Ovary (tissue), 3 donors: ENCODE results near the gene TLE5.

Experiments used
- POLR2A ChIP-seq: fragments of 450-650 bp; IDR thresholded peaks from one replicate; pipeline ENCODE4 v1.6.1; 2017; ENCODE audit warnings: antibody characterized with exemption, mild to moderate bottlenecking, moderate library complexity
- TF ChIP-seq, protein P1 (sequence below), 3 donors: fragments of 450-650 bp in 2 of 3; fragments of 200-600 bp in 1 of 3; IDR thresholded peaks; one replicate each; pipeline versions ENCODE4 v1.5.1 to v1.8.0; 2016 to 2022; ENCODE audit warnings: antibody characterized with exemption in 3 of 3, mild to moderate bottlenecking in 1 of 3
- donor health status: DM: no; HTN: no; CAD: no.

DNA sequence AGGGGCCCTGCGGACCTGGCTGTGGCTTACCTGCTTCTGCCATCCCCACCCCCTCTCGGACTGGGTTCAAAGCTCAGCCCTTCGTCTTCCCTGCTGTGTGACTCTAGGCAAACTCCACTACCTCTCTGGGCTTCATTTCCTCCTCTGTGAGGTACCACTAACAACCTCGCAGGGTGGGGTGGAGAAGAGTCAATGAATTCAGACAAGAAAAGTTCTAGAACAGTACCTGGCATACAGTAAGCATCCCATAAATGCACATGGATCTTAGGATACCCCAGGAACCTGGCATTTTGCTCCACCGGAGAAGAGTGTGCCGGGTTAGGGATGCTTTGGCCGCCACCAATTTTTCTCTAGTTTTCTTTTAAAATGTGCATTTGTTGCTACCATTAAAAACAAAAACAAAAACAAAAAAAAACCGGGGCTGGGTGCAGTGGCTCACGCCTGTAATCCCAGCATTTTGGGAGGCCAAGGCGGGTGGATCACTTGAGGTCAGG is 3.4 kb downstream of the TLE5 start:
- TF ChIP-seq, protein P1, sequence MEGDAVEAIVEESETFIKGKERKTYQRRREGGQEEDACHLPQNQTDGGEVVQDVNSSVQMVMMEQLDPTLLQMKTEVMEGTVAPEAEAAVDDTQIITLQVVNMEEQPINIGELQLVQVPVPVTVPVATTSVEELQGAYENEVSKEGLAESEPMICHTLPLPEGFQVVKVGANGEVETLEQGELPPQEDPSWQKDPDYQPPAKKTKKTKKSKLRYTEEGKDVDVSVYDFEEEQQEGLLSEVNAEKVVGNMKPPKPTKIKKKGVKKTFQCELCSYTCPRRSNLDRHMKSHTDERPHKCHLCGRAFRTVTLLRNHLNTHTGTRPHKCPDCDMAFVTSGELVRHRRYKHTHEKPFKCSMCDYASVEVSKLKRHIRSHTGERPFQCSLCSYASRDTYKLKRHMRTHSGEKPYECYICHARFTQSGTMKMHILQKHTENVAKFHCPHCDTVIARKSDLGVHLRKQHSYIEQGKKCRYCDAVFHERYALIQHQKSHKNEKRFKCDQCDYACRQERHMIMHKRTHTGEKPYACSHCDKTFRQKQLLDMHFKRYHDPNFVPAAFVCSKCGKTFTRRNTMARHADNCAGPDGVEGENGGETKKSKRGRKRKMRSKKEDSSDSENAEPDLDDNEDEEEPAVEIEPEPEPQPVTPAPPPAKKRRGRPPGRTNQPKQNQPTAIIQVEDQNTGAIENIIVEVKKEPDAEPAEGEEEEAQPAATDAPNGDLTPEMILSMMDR (IDR thresholded peaks at IDR 0.05) = no peak
- no peak for TF ChIP-seq POLR2A
